Measurements from ENCODE around the gene SEPTIN7.

The SEPTIN7 gene

DNA sequence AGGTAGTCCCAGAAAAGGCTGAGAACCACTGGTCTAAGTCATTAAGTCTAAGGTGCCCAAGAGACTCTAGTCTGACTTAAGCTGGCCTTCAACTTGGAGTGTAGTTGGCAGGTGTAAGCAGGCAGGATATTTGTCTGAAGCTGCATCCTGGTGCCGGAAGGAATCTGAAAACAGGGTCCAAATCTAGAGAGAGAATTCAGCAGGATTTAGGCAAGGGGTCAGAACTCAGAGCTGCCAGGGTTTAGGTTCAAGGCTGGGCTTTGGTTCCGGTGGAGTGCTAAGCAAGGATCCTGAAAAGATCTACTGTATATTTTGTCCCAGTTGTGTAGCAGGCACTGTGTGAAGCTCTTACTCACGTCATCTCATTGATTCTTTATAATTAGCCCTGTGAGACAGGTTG lies 16.5 kb upstream of the SEPTIN7 start:
- Histone ChIP-seq H3K9me3 (ENCODE audit: control insufficient read depth, low read length) (no peaks in the 10 kb centered on the region), H3K27me3 (ENCODE audit: control insufficient read depth, insufficient read depth, low read length, poor library complexity, severe bottlenecking) (no peaks in the 10 kb centered on the region)
- 93 to 96% methylated on average over 3 of the region's 3 CpGs for WGBS, 2 experiments

DNA sequence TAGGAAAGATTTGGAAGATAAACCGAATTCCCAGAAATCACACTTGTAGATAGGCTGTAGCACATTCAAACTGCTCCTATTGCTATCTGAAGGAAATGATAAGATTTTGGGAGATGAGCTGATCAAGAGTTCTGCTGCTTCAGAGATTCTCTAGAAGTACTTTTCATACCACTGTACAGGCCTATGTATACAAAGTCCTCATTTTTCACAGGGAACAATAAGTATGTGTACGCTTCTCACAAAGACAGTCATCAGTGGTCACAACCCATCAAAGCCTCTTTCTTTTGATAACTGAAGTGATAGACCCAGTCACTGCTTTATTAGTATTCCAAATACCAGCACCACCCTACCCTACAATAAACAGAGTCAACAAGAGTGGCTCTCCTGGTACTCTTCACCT lies 15.6 kb upstream of the SEPTIN7 start:
- Histone ChIP-seq H3K36me3 (ENCODE audit: control insufficient read depth, insufficient read depth, low read length) (no peaks in the 10 kb centered on the region), H3K27ac (ENCODE audit: insufficient read depth, low read depth, low read length, poor library complexity, severe bottlenecking) (no peak overlapping the region), H3K9me3 (ENCODE audit: control insufficient read depth, low read length) (no peaks in the 10 kb centered on the region), H3K27me3 (ENCODE audit: control insufficient read depth, insufficient read depth, low read length, poor library complexity, severe bottlenecking) (no peaks in the 10 kb centered on the region), H3K4me1 (ENCODE audit: control insufficient read depth, insufficient read depth, low read length) (no peaks in the 10 kb centered on the region), H3K4me3 (ENCODE audit: insufficient read depth, low read depth, low read length) (no peak overlapping the region)
- WGBS, 2 experiments, result 94 to 100% methylated on average over 2 of the region's 2 CpGs

More for the DNA sequence above, 16.5 kb upstream of the SEPTIN7 start:
- no peaks in the 10 kb centered on the region for H3K36me3 ChIP-seq (ENCODE audit: control insufficient read depth, insufficient read depth, low read length)
- H3K27ac ChIP-seq (ENCODE audit: insufficient read depth, low read depth, low read length, poor library complexity, severe bottlenecking), result no peak overlapping the region
- H3K4me1 ChIP-seq (ENCODE audit: control insufficient read depth, insufficient read depth, low read length), result no peaks in the 10 kb centered on the region
- H3K4me3 ChIP-seq (ENCODE audit: insufficient read depth, low read depth, low read length), result no peak overlapping the region

DNA sequence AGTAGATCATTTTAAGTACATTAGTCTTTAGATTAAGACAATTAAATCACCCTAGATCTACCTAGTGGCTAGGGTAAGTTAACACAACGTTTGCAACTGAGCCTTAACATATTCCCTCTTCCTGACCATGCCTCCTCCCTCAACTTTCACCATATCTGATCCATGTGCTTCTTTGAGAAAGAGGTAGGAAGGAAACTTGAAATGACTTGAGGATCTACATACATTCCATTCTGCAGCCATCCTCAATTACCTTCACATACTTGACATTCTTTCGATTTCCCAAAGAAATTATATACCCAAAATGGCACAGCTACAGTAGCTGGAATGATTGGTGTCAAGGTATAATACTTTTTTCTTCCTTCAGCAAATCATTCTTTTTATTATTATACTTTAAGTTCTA lies 12.9 kb upstream of the SEPTIN7 start:
- Histone ChIP-seq H3K9me3 (ENCODE audit: control insufficient read depth, low read length) (no peaks in the 10 kb centered on the region), H3K36me3 (ENCODE audit: control insufficient read depth, insufficient read depth, low read length) (no peaks in the 10 kb centered on the region), H3K4me1 (ENCODE audit: control insufficient read depth, insufficient read depth, low read length) (no peaks in the 10 kb centered on the region), H3K27ac (ENCODE audit: insufficient read depth, low read depth, low read length, poor library complexity, severe bottlenecking) (no peak overlapping the region), H3K4me3 (ENCODE audit: insufficient read depth, low read depth, low read length) (no peak overlapping the region), H3K27me3 (ENCODE audit: control insufficient read depth, insufficient read depth, low read length, poor library complexity, severe bottlenecking) (no peaks in the 10 kb centered on the region)
- 40 to 65% methylated on average over 1 to 2 of the region's 2 CpGs for WGBS, 2 experiments

DNA sequence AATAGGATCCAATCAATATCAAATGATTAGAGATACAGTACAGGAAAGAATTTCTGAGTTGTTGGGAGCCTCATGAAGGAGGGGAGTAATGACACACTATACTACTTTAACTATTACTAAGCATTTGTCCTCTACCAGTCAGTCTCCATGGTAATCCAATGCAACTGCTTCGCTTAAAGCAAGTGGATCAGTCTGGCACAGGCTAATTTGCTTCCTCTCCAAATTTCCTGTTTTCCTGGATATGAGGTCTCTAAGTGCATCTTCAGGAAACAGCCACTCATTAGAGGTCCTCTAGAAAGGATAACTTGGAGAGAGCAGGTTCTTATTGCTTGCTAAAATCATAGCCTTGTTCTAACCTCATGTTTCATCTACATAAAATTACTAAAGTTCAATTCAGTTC lies 8.4 kb upstream of the SEPTIN7 start:
- no peaks in the 10 kb centered on the region for H3K9me3 ChIP-seq (ENCODE audit: control insufficient read depth, low read length)
- H3K27ac ChIP-seq (ENCODE audit: insufficient read depth, low read depth, low read length, poor library complexity, severe bottlenecking), result no peak overlapping the region
- no peak overlapping the region for H3K4me3 ChIP-seq (ENCODE audit: insufficient read depth, low read depth, low read length)
- no peaks in the 10 kb centered on the region for H3K36me3 ChIP-seq (ENCODE audit: control insufficient read depth, insufficient read depth, low read length)
- no peaks in the 10 kb centered on the region for H3K27me3 ChIP-seq (ENCODE audit: control insufficient read depth, insufficient read depth, low read length, poor library complexity, severe bottlenecking)
- WGBS, 2 experiments, result 93 to 100% methylated on average over 1 of the region's 1 CpG
- no peaks in the 10 kb centered on the region for H3K4me1 ChIP-seq (ENCODE audit: control insufficient read depth, insufficient read depth, low read length)

DNA sequence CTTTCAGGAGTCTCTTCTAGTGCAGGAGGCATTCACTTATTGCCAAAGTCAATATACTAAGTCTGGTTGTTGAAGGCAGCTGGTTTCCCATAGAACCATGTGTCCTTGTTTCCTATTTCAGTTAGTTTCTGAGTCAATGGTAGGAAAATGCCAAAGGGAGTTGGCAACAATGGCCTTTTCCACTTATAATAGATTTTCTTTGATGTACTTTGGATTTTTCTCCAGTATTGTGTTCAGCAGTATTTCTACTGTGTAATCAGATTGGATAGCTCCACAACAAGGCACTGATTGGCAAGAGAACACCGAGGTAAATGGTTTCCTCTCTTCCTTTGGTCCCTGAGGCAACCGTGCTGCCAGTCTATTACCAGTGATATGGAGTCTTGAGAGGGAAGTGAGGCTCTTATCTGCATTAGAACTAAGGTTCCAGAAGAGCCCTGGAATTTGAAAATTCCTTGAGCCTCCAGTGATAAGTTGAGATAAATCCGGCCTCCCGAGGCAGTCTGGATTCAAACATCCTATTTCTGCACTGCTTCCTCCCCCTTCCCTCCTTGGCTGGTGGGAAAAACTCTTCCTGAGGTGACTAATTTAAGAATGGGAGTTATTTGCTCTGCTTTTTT lies 7.9 kb upstream of the SEPTIN7 start:
- Histone ChIP-seq H3K4me1 (ENCODE audit: control insufficient read depth, insufficient read depth, low read length) (no peaks in the 10 kb centered on the region), H3K36me3 (ENCODE audit: control insufficient read depth, insufficient read depth, low read length) (no peaks in the 10 kb centered on the region), H3K27me3 (ENCODE audit: control insufficient read depth, insufficient read depth, low read length, poor library complexity, severe bottlenecking) (no peaks in the 10 kb centered on the region), H3K27ac (ENCODE audit: insufficient read depth, low read depth, low read length, poor library complexity, severe bottlenecking) (no peak overlapping the region), H3K9me3 (ENCODE audit: control insufficient read depth, low read length) (no peaks in the 10 kb centered on the region), H3K4me3 (ENCODE audit: insufficient read depth, low read depth, low read length) (no peak overlapping the region)
- 78 to 83% methylated on average over 4 of the region's 4 CpGs for WGBS, 2 experiments

DNA sequence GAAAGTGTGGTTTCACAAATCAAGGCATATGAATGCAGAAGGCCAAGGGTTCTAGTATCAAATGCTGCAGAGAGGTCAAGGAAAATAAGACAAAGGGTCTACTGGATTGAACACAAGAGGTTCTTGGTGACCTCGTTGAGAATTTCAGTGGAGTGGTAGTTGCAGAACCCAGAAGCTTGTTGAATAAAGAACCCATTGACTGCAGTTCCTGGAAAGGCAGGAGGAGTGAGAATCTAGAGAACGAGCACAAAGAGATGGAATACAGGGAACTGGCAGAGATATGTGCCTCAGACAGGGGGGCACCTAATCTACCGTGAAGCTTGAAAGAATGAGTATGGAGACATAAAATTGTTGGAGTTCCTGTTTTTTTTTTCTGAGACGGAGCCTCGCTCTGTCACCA lies 3.5 kb upstream of the SEPTIN7 start:
- no peak overlapping the region for H3K4me3 ChIP-seq (ENCODE audit: insufficient read depth, low read depth, low read length)
- no peaks in the 10 kb centered on the region for H3K27me3 ChIP-seq (ENCODE audit: control insufficient read depth, insufficient read depth, low read length, poor library complexity, severe bottlenecking)
- H3K27ac ChIP-seq (ENCODE audit: insufficient read depth, low read depth, low read length, poor library complexity, severe bottlenecking), result no peak overlapping the region
- H3K9me3 ChIP-seq (ENCODE audit: control insufficient read depth, low read length), result no peaks in the 10 kb centered on the region
- 90 to 94% methylated on average over 5 of the region's 5 CpGs for WGBS, 2 experiments
- H3K36me3 ChIP-seq (ENCODE audit: control insufficient read depth, insufficient read depth, low read length), result no peaks in the 10 kb centered on the region
- H3K4me1 ChIP-seq (ENCODE audit: control insufficient read depth, insufficient read depth, low read length), result no peaks in the 10 kb centered on the region

DNA sequence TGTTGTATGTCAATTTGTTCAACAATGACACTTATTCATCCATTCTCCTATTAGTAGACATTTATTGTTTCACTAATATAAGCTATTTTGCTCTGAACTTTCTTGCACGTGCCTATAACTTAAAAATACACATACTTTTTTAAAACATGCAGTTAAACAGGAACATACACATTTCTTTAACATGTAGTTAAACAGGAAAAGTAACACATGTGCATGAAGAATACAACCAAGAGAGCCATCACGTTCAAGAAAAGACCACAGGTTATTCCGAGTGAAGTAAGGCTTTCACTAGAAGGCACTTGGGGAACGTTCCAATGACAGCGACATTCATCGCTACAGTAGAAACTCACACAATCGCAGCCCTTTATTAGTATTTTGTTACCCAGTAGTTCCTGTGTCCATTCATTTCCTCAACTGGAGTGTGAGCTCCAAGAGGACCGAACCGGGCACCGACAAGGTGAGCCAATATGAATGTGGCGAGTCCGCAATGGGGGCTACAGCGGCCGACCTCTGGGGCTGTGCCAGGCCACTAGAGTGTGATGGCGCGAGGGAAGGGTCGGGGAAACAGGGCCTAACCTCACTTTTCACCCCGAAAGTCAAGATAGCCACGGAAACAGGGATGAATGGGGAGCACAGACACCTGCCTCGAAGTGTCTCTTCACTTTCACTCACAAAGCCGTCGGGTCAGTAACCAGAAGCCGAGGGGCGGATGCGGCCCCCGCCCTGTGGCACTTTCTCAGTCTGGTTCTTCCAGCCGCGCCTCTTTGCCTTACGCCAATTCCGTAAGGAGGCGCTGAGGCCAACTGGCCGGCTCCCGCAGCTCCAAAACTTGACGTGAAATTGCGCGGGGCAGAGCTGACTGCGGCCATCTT lies 775 bp upstream of the SEPTIN7 start:
- peak overlapping the region; percentile 98 for H3K4me3 ChIP-seq (ENCODE audit: insufficient read depth, low read depth, low read length)
- H3K36me3 ChIP-seq (ENCODE audit: control insufficient read depth, insufficient read depth, low read length), result no peaks in the 10 kb centered on the region
- no peaks in the 10 kb centered on the region for H3K27me3 ChIP-seq (ENCODE audit: control insufficient read depth, insufficient read depth, low read length, poor library complexity, severe bottlenecking)
- peak overlapping the region; percentile 99 for H3K27ac ChIP-seq (ENCODE audit: insufficient read depth, low read depth, low read length, poor library complexity, severe bottlenecking)
- H3K9me3 ChIP-seq (ENCODE audit: control insufficient read depth, low read length), result no peaks in the 10 kb centered on the region
- WGBS, 2 experiments, result 1% methylated on average over 37 of the region's 37 CpGs
- no peaks in the 10 kb centered on the region for H3K4me1 ChIP-seq (ENCODE audit: control insufficient read depth, insufficient read depth, low read length)

DNA sequence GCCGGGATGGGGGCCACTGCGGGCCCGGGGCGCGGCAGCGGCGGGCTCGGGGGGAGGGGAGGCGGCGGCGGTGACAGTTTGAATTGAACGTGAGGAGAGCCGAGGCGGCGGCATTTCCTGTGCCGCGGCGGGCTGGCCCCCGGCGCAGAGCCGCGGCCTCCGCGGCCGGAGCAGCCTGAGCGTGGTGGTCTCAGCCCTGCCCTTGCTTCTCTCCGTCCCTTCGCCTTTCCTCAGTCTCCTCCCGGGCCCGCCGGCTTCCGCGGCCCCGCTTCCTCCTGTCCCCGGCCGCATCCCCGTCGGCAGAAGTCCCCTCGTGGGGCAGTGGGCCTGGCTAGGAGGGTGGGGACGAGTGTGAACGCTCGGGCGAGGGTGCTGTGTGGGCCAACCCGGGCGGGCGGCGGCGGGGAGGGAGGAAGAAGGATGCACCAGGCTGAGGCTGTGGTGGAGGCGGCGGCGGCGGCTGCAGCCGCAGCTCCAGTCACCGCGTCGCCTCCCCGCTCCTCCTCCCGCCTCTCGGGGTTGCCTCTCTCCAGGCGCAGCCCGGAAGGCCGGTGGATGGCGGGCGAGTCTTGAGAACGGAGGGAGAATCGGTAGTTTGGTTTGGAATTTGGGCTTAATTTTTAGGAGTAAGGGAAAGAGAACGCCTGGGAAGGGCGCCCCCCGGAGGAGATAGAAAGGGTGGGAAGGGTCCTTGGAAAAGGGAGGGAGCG lies 690 bp downstream of the SEPTIN7 start:
- Histone ChIP-seq H3K4me3 (ENCODE audit: insufficient read depth, low read depth, low read length) (peak overlapping the region; percentile 98), H3K36me3 (ENCODE audit: control insufficient read depth, insufficient read depth, low read length) (no peaks in the 10 kb centered on the region), H3K9me3 (ENCODE audit: control insufficient read depth, low read length) (no peaks in the 10 kb centered on the region), H3K27me3 (ENCODE audit: control insufficient read depth, insufficient read depth, low read length, poor library complexity, severe bottlenecking) (no peaks in the 10 kb centered on the region), H3K27ac (ENCODE audit: insufficient read depth, low read depth, low read length, poor library complexity, severe bottlenecking) (peak overlapping the region; percentile 90), H3K4me1 (ENCODE audit: control insufficient read depth, insufficient read depth, low read length) (no peaks in the 10 kb centered on the region)
- 1% methylated on average over 69 of the region's 70 CpGs for WGBS, 2 experiments

DNA sequence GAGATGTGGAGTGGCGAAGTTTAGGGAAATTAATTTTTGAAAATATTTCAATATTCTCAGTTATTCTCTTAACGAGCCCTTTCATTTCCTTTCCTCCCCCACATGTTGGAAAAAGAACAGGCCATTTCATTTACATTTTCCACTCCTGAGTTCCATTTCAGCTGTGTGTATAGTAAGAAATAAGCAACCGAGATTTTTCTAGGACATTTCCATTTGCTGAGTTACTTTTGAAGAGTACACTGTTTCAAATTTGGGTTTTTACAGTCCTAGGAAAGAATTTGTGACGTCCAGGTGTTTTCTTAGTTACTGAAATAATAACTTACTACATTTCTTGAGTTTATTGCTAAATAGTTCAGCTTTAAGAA lies 1.2 kb downstream of the SEPTIN7 start:
- H3K4me1 ChIP-seq (ENCODE audit: control insufficient read depth, insufficient read depth, low read length), result no peaks in the 10 kb centered on the region
- 0% methylated on average over 1 of the region's 4 CpGs; no CpG with 5 or more reads in 1 of the 2 experiments for WGBS, 2 experiments
- no peaks in the 10 kb centered on the region for H3K36me3 ChIP-seq (ENCODE audit: control insufficient read depth, insufficient read depth, low read length)
- H3K9me3 ChIP-seq (ENCODE audit: control insufficient read depth, low read length), result no peaks in the 10 kb centered on the region
- H3K4me3 ChIP-seq (ENCODE audit: insufficient read depth, low read depth, low read length), result peak overlapping the region; percentile 98
- H3K27me3 ChIP-seq (ENCODE audit: control insufficient read depth, insufficient read depth, low read length, poor library complexity, severe bottlenecking), result no peaks in the 10 kb centered on the region
- peak overlapping the region; percentile 90 for H3K27ac ChIP-seq (ENCODE audit: insufficient read depth, low read depth, low read length, poor library complexity, severe bottlenecking)

DNA sequence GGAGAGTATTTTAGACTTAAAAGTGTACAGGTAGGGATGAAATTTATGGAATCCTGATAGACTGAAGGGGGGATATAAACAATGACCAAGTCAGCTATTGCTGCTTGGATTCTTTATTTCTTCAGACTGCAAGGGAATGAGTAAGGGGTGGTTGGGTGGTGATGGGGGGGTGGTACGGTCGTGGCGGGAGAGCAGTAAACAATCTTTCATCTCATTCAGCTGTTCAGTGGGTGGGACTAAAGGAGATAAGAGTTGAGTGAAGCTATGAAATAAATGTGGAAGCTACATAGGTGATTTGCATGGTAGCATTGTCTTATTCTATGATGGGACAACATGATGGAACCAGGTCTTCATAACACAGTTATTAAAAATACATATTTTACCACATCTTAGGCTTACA lies 1.8 kb downstream of the SEPTIN7 start:
- Histone ChIP-seq H3K9me3 (ENCODE audit: control insufficient read depth, low read length) (no peaks in the 10 kb centered on the region), H3K27ac (ENCODE audit: insufficient read depth, low read depth, low read length, poor library complexity, severe bottlenecking) (no peak overlapping the region), H3K27me3 (ENCODE audit: control insufficient read depth, insufficient read depth, low read length, poor library complexity, severe bottlenecking) (no peaks in the 10 kb centered on the region), H3K36me3 (ENCODE audit: control insufficient read depth, insufficient read depth, low read length) (no peaks in the 10 kb centered on the region), H3K4me3 (ENCODE audit: insufficient read depth, low read depth, low read length) (peak overlapping the region; percentile 98), H3K4me1 (ENCODE audit: control insufficient read depth, insufficient read depth, low read length) (no peaks in the 10 kb centered on the region)
- 17 to 26% methylated on average over 3 of the region's 3 CpGs for WGBS, 2 experiments

Data from ectodermal cell (in vitro differentiated cells).